Ovary (tissue), 9 donors: ENCODE results near the gene CDC20B. TPM values are rescaled to one million over a fixed set of nuclear protein-coding genes. Genes with fewer than 3 reads are reported as not detected.

Experiments
- DNase-seq, 5 donors: peaks; one replicate each; pipeline ENCODE4 v3.0.0-alpha.2; 2019 to 2020
- H3K27ac ChIP-seq, 2 donors: fragments of 200-600 bp; one replicate each; pipeline versions ENCODE4 v1.5.1 to v1.8.0; 2019 to 2022
- H3K27me3 ChIP-seq: fragments of 200-600 bp; one replicate; pipeline ENCODE4 v1.8.0; 2022
- H3K36me3 ChIP-seq: fragments of 200-600 bp; sonication (generic); one replicate; pipeline ENCODE4 v1.5.1; 2019
- H3K4me1 ChIP-seq: one replicate; pipeline ENCODE4 v1.8.1; 2013; ENCODE audit warnings: mild to moderate bottlenecking, moderate library complexity; ENCODE audit not compliant: insufficient read depth
- H3K4me3 ChIP-seq: fragments of 200-600 bp; sonication (generic); one replicate; pipeline ENCODE4 v1.5.1; 2017
- H3K9me3 ChIP-seq, 2 donors: fragments of 200-600 bp in 1 of 2; sonication (generic) in 1 of 2; one replicate each; pipeline versions ENCODE4 v1.5.1 to v1.8.1; 2013 to 2019; ENCODE audit warnings: mild to moderate bottlenecking in 1 of 2, moderate library complexity in 1 of 2
- EP300 ChIP-seq: sonication (generic); formaldehyde crosslinking; IDR thresholded peaks from one replicate; pipeline ENCODE4 v1.6.1; 2017; ENCODE audit warnings: antibody characterized with exemption
- POLR2A ChIP-seq: fragments of 450-650 bp; IDR thresholded peaks from one replicate; pipeline ENCODE4 v1.6.1; 2017; ENCODE audit warnings: antibody characterized with exemption, mild to moderate bottlenecking, moderate library complexity
- WGBS, 3 donors: extraction: QIAGEN DNeasy Blood & Tissue Kit in 1 of 3; methylation state at CpG; one replicate each; pipeline versions ENCODE4 v1.1.5 to v1.1.7; 2013 to 2017; 5-methylcytosine and 5-hydroxymethylcytosine counted together
- intact Hi-C, 4 donors: fragments of 100-400 bp; cut with DNase I; formaldehyde crosslinking; loops; one replicate each; pipeline versions ENCODE4 v1.11.0 to v1.15.1; 2022 to 2023
- polyA plus RNA-seq, 2 donors: library from polyadenylated mRNA; stranded (reverse); fragments of 200-250 nt in 1 of 2; fragments of 350-450 nt in 1 of 2; fragmentation: Illumina TruSeq in 1 of 2; extraction: RNeasy Lipid Tissue Mini Kit (QIAGEN cat#74804) in 1 of 2; gene quantifications; one replicate each; pipeline ENCODE4 v1.2.3, GENCODE V29; 2013 to 2014
- total RNA-seq, 7 donors: library from RNA; depleted of rRNA in 2 of 7; stranded (reverse); fragments of >200 nt in 2 of 7; fragmentation: NEBNext Ultra II Directional in 3 of 7; extraction: Animal tissue kit (Norgen Biotek cat#: 25700) in 3 of 7; gene quantifications; one replicate each; pipeline versions ENCODE4 v1.1.0 to v1.2.4, GENCODE V29; 2016 to 2023
- TF ChIP-seq, protein P1 (sequence below), 3 donors: fragments of 450-650 bp in 2 of 3; fragments of 200-600 bp in 1 of 3; IDR thresholded peaks; one replicate each; pipeline versions ENCODE4 v1.5.1 to v1.8.0; 2016 to 2022; ENCODE audit warnings: antibody characterized with exemption in 3 of 3, mild to moderate bottlenecking in 1 of 3
- donor health status: DM: no; HTN: no; CAD: no; lungs with moderate emphysema.
- donor health status: DM: no; HTN: no; CAD: no.
- donor health status: Bipolar disorder and iron deficiency.
- donor health status: DM: yes; HTN: yes; CAD: no.
- donor health status: DM: no; HTN: no; CAD: no.
- donor health status: DM: yes; HTN: yes; CAD: no.

Gene CDC20B
- total and polyA plus RNA-seq, 9 donors: 0.12 to 10.7 (median 0.24) TPM; not detected in 4

GRCh38 chr5:55176176-55176818, 3.3 kb upstream of the CDC20B start:
- Histone ChIP-seq H3K9me3 (no peaks in the 10 kb centered on the region), H3K27ac (no peak overlapping the region), H3K4me3 (no peak overlapping the region), H3K4me1 (peaks cover 4% of the 10 kb centered on the region), H3K36me3 (no peaks in the 10 kb centered on the region), H3K27me3 (no peaks in the 10 kb centered on the region)
- peak in 3 of 5 donors; percentile 10 to 48 (median 20) for DNase-seq
- TF ChIP-seq, protein P1, sequence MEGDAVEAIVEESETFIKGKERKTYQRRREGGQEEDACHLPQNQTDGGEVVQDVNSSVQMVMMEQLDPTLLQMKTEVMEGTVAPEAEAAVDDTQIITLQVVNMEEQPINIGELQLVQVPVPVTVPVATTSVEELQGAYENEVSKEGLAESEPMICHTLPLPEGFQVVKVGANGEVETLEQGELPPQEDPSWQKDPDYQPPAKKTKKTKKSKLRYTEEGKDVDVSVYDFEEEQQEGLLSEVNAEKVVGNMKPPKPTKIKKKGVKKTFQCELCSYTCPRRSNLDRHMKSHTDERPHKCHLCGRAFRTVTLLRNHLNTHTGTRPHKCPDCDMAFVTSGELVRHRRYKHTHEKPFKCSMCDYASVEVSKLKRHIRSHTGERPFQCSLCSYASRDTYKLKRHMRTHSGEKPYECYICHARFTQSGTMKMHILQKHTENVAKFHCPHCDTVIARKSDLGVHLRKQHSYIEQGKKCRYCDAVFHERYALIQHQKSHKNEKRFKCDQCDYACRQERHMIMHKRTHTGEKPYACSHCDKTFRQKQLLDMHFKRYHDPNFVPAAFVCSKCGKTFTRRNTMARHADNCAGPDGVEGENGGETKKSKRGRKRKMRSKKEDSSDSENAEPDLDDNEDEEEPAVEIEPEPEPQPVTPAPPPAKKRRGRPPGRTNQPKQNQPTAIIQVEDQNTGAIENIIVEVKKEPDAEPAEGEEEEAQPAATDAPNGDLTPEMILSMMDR (IDR thresholded peaks at IDR 0.05): peak in 1 of 3 donors; percentile 10
- TF ChIP-seq EP300: no peak
- no peak for TF ChIP-seq POLR2A
- 3% methylated on average over 44 of the region's 44 CpGs for WGBS, 3 donors
- intact Hi-C loops: loop anchor here in 2 of 4 donors (10.0 kb wide), 1 partner anchor 59 kb away; the partner anchor contains the start of gene CCNO (in 2 of the 2)

GRCh38 chr5:55175781-55176175, 2.8 kb upstream of the CDC20B start:
- intact Hi-C loops: loop anchor here in 2 of 4 donors (10.0 kb wide), 1 partner anchor 59 kb away; the partner anchor contains the start of gene CCNO (in 2 of the 2)
- Histone ChIP-seq H3K27ac (no peak overlapping the region), H3K4me3 (no peak overlapping the region), H3K4me1 (peaks cover 4% of the 10 kb centered on the region), H3K27me3 (no peaks in the 10 kb centered on the region), H3K36me3 (no peaks in the 10 kb centered on the region), H3K9me3 (no peaks in the 10 kb centered on the region)
- WGBS, 3 donors: 15 to 16% (median 16%) methylated on average over 7 of the region's 7 CpGs
- TF ChIP-seq EP300 (no peak), POLR2A (no peak)
- TF ChIP-seq, protein P1 (IDR thresholded peaks at IDR 0.05): no peak
- DNase-seq: no peak

- no peaks in the 10 kb centered on the region for H3K9me3 ChIP-seq
- H3K4me1 ChIP-seq: peaks cover 4% of the 10 kb centered on the region
- peak overlapping the region; percentile 42 for H3K4me3 ChIP-seq
- H3K27ac ChIP-seq: no peak overlapping the region
- intact Hi-C loops: loop anchor here in 2 of 4 donors (10.0 kb wide), 1 partner anchor 61 kb away; the partner anchor contains the start of gene CCNO (in 2 of the 2)
- 9 to 14% (median 13%) methylated on average over 8 of the region's 8 CpGs for WGBS, 3 donors
- H3K36me3 ChIP-seq: no peaks in the 10 kb centered on the region
- DNase-seq: no peak
- TF ChIP-seq, protein P1 (IDR thresholded peaks at IDR 0.05): no peak
- TF ChIP-seq POLR2A: no peak
- no peak for TF ChIP-seq EP300
- no peaks in the 10 kb centered on the region for H3K27me3 ChIP-seq
Observed at GRCh38 chr5:55173687-55174230, 782 bp upstream of the CDC20B start.

DNA sequence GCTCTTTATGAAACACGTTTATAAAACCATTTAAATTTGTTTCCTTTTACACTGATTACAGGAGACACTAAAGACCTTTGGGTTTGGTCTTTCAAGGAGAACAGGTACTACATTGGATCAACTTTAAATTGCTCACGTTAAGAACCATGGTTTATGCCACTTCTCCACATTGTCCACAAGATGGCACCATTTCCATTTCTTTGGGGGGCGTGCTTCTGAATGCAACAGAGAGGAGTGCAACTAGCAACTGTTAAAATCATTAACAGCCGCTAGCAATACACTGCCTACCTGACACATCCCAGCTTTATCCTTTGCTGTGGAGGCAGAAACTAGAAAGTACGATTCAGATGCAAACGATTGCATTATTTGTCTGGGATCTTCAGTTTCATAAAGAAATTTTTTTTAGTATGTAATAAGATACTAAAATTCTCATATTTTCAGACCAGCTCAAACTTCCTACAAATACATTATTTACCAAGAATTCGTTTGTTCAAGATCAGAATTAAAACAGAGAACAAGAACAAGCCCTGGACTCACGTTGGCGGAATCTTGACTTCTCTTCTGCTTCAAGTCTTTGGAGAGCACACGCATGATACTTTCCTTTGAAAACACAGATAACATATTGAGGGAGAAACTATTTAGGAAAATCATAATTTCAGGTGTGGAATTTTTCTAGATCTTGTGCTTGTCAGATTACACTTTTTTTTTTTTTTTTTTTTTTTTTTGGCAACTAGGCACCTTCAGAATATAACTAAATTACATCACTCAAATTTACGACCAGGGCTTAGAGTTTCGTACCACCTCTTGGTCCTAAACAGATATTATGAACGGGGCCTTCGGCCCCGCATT, 702 bp downstream of the CDC20B start:
- TF ChIP-seq EP300: no peak
- TF ChIP-seq POLR2A: no peak
- TF ChIP-seq, protein P1 (IDR thresholded peaks at IDR 0.05): peak; percentile 43 to 69 (median 60)
- Histone ChIP-seq H3K9me3 (no peaks in the 10 kb centered on the region), H3K4me1 (peaks cover 4% of the 10 kb centered on the region), H3K36me3 (no peaks in the 10 kb centered on the region), H3K27me3 (no peaks in the 10 kb centered on the region), H3K4me3 (peak overlapping the region; percentile 42), H3K27ac (no peak overlapping the region)
- DNase-seq: peak in 3 of 5 donors; percentile 24 to 53 (median 25)
- 5 to 6% (median 5%) methylated on average over 15 of the region's 15 CpGs for WGBS, 3 donors
- intact Hi-C loops: loop anchor here in 2 of 4 donors (10.0 kb wide), 1 partner anchor 63 kb away; the partner anchor contains the start of gene CCNO (in 2 of the 2)
